OCI-LY3 (cell line): ENCODE data around the gene WDR19.

Source experiments
- CTCF ChIP-seq: fragments of 200-600, 300-600 bp; sonication (generic); IDR thresholded peaks from 2 replicates; pipeline ENCODE4 v1.5.1; 2014; ENCODE audit warnings: antibody characterized with exemption, low read length, low read depth
- EZH2phosphoT487 ChIP-seq: fragments of 200-600 bp; shearing (Covaris generic); IDR thresholded peaks from 2 replicates; pipeline ENCODE4 v1.6.1; 2018; ENCODE audit warnings: antibody characterized with exemption, mixed run types, low read depth

DNA sequence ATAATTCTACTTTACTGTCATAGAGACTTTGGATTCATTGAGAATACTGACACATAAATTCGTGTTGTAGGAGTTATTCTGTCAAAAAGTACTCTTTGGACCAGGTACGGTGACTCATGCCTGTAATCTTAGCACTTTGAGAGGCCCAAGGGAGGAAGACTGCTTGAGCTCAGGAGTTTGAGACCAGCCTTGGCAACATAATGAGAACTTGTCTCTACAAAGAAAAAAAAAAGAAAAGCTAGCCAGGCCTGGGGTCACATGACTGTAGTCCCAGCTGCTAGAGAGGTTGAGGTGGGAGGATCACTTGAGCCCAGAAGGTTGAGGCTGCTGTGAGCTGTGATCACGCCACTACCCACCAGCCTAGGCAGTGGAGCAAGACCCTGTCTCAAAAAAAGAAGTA, 54.9 kb downstream of the WDR19 start:
- no peak for TF ChIP-seq CTCF
- TF ChIP-seq EZH2phosphoT487, result no peak
